ENCODE results near the gene ULBP3.
"Not testable (repeated sequence)": the region's sequence is repeated elsewhere in the genome, so short reads cannot be mapped to it uniquely, and the experiment has no call there.

The ULBP3 gene

DNA sequence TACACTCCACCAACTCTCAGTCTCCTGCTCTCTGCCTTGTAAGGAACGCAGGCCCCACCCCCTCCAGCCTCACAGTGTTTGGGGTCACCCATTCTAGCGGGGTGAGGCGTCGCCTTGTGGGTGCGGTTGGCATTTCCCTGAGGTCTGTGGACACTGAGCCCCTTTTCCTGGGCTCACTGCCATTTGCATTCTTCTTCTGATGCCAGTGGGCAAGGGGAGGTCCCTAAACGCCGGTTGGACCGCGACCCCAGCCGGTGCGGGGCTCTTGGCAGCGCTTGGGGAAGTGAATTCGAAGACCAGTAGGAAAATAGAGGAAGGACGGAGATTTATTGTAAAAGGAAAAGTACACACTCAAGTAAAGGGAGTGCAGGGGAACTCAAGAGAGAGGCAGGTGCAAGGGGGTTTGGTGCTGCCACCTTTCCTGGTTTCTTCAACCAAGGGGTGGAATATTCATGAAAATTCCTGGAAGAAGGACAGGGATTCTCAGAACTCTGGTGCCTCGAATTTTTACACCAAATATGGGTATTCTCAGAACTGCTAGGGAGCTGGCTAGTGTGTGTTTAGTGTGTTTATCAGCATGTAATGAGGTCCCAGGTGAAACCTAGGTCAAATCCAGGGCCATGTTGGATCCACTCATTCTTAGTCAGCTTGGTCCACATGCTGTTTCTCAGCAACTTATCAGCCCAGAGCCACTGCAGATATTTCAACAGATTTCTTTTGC, 53.5 kb downstream of the ULBP3 start:
- not testable (repeated sequence) for DNase-seq

DNA sequence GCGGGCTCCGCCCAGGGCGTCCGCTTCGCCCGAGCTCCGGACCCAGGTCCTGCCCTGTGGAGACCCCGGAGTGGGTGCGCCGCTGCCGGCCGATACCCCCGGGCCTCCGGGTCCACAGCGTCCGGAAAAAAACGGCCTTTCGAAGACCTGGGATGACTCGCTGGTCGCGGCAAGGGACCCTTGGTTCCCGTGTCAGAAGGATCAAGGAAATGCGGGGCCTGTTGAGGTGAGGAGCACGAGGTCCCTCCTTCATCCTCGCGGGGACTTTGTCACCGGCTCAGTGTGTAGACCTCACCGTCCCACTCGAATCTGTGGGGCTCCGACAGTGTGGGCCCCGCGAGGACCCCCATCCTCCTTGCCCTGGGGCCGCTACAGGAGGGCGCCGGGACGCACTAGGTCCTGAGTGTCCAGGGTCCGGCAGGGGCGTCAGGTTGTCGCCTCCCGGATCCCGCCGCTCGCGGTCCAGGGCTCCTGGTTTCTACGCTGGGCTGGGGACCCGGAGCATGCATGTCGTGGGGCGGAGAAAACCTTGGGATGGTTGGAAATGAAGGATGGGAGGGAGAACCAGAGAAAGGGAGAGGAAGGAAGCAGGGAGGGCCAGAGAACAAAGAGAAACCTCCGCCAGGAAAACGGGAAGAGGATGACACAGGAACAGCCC, 54.2 kb downstream of the ULBP3 start:
- DNase-seq, result not testable (repeated sequence)

DNA sequence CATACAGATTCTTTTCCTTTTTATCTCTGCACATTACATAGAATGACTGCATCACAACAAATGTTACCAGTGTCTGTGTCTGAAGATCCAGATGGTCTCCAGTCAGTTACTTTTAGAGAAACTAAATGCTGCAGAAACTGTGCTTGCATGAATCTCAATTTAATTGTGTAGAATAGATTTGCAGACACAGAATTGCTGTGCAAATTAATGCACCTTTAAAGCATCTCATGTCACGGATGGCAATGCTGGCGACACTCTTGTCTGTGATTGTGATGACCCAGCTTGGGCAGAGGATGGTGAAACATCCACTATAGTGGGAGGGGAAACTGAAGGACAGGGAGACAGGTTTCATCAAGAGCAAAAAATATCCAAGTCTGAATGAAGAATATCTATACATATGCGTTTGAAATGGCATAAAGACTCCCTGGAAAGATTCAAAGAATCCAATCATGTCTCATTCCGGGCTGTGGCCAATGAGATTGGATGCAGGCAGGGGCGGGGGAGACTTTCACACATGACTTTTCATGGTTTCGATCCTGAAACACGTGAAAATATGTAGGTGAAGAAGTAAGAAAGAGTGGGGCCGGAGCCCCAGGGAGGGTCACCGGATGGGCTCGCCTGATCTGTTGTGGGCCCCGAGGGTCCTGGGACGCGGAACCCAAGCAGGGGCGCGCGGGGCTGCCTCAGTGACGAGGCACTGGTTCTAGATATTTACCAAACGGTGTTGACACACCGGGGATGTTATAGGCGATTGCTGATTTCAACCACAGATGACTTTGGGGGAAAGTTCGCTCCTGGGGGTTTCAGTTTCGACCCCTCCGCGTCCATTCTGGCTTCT, 54.9 kb downstream of the ULBP3 start:
- not testable (repeated sequence) for DNase-seq

DNA sequence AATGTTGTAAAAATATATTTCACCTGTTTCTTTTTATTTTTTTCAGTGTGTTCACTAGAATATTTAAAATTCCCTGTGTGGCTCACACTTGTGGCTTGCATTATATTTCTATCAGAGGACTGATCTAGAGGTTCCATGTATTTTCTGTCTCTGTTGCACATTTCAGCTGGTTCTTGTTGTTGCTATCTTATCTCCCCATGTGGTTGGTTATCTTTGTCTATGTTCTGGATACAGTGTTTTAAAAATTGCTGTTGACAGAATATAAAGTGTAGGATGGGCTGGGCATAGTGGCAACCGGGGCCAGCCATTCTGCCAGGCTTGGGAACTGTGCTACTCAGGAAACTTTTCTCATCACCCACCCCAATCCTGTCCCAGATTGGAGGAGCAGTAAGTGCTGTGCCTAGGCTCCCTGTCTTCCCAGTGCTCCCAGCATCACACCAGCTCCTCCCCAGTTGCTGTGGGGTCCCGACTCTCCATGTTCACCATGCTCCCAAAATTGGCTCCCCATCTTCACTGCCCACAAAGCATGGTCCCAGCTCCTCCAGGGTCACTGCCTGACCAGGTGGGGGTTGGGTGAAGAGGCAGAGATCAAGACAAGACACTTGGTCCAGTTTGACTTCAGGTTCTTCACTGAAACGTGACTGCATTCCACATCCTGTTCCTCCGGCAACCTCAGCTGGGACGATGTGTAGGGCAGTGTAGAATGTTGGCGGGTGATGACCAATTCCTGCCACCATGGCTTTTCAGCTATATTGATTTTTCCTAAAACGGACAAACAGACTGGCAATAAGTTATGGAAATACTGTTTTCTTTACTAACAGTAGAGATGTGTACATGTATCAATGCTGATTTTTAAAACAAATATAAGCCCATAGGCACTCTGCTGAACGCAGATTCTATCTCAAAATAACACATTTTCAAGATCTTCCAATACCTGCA, 55.8 kb downstream of the ULBP3 start:
- DNase-seq, result not testable (repeated sequence)

Data from fibroblast of skin of abdomen (primary cell).